Dermis microvascular lymphatic vessel endothelial cell (primary cell): Measurements from ENCODE around the gene CXCR4. TPM values are rescaled to one million over a fixed set of nuclear protein-coding genes. Genes with fewer than 3 reads are reported as not detected.
"Not testable (repeated sequence)": the region's sequence is repeated elsewhere in the genome, so short reads cannot be mapped to it uniquely, and the experiment has no call there.

Experiments
- DNase-seq, 2 donors: peaks; one replicate each; pipeline versions ENCODE4 v3.0.0 to v3.0.0-alpha.2; 2010; ENCODE audit warnings: low read depth in 2 of 2
- total RNA-seq: library from RNA; depleted of rRNA; stranded (reverse); fragments of >200 nt; gene quantifications from 2 replicates; pipeline ENCODE4 v1.2.1, GENCODE V29; 2014

The CXCR4 gene
- total RNA-seq, 1 donor from 2014 or later, result 37.0 TPM

DNA sequence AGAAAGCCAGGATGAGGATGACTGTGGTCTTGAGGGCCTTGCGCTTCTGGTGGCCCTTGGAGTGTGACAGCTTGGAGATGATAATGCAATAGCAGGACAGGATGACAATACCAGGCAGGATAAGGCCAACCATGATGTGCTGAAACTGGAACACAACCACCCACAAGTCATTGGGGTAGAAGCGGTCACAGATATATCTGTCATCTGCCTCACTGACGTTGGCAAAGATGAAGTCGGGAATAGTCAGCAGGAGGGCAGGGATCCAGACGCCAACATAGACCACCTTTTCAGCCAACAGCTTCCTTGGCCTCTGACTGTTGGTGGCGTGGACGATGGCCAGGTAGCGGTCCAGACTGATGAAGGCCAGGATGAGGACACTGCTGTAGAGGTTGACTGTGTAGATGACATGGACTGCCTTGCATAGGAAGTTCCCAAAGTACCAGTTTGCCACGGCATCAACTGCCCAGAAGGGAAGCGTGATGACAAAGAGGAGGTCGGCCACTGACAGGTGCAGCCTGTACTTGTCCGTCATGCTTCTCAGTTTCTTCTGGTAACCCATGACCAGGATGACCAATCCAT is 2.7 kb downstream of the CXCR4 start:
- no peak for DNase-seq

DNA sequence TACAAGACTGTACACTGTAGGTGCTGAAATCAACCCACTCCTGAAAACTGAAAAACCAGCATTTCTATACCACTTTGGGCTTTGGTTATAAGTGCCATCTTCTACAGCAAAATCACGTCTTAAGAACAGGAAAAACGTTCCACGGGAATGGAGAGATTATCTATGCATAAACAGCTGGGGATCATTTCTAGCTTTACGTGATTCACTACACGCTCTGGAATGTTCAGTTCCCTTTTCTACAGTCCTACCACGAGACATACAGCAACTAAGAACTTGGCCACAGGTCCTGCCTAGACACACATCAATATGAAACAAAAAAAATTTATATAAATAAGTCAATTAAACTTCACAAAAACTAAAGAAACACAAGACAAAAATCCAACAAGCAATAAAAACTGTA is 3.6 kb downstream of the CXCR4 start:
- DNase-seq, result no peak

DNA sequence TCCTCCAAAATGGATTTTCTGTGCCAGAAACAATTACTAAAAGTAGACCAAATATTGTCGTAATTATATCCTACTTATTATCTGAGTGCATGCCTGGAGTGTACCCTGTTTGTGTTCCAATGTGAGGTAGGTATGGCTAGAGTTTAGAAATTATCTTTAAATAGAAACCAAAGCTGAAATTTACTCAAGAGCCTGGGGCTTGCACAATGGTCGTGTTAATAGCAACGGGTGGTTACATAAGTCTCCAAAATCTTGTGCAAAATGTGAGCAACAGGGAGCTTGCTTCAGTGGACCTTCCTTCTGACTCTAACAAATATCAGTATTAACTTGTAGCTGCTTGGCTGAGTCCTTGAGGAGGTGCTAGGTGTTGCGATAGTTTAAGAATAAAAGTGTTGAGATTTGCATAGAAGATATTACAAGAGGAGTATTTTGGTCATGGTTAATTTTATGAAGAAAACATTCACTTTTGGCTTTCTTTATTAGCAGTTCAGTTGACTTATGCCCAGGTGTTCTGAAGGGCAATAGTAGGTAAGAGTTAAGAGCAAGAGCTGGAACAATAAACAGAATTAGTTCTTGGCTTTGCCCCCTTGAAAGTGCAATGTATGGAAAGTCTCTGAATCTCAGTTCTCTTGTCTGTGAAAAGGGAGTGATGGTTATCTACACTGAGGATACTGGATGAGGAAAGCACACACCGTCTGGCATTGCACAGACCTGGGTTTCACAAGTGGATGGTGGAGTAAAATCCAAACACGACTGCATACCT is 4.6 kb downstream of the CXCR4 start:
- DNase-seq, result no peak

DNA sequence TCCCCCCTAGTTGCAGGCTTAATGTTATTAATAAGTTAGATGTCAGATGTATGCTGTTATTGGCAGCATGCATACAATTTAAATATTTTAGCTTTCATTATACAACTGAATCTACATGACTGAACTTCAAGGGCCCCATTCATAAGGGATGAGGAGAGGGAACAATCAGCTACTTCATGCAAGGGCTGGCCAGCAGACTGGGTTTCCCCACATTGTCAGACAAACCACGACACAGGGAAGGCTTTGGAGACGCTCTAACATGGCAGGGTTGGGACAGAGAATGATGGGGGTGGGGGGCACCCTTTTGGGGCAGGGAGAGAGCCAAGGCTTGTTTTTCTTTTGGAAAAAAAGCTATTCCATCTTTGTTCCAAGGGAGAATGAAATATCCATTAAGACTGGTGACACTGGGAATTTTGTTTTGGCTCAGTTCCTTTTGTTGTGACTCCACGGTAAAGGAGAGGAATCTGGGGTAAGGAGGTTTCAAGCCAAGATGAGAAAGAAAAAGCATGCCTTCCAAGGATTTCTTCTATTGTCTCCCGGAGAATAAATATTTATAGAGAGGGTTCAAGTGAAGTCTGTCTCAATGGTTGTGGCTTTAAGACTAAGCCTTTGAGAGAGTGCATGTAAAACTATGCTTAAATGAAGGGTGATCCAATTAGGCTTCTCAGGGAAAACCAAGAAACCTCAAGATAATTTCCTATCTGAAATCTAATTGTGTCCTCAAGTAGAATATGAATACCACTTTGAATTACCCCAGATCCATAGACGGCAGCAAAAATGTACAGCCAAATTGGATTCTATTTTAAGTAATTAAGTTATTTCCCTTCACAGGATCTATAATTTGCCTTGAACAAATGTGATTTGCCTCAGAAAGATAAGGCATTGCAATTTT is 5.4 kb downstream of the CXCR4 start:
- no peak for DNase-seq

DNA sequence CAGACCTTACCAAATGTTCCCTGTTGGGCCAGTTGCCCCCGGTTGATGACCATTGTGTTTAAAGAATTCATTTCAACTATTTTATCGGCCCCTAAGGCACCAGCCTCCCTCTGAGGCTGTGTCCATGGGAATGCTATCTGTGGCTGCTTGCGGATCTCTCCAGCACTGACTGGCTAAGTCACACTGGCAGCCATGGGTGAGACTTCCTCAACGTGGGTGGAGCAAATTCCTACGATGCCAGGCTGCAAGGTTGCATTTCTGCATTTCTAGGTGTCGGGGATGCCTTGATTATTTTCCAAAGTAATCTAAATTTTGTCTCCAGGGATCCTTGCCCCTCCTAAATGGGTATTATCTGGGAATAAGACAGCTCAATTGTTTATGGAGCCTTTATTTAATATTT is 6.2 kb downstream of the CXCR4 start:
- DNase-seq, result no peak

DNA sequence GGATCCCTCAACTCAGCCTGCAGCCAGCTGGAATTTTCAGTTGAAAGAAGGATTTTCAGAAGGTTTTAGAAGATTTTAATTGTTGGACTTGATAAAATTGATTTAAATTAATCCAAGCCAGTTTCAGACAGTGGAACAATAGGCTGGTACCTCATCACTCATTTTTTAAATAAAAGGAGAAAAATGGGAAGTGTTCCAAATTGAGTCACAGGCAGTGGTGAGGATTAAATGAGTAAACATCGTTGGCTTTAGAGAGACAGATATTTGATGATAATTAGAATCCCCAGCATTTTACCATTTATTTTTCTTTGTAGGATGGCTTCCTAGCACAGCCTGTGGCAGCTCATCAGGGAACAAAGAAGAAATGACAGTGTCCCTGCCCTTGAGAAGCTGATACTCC is 7.4 kb downstream of the CXCR4 start:
- DNase-seq, result no peak

DNA sequence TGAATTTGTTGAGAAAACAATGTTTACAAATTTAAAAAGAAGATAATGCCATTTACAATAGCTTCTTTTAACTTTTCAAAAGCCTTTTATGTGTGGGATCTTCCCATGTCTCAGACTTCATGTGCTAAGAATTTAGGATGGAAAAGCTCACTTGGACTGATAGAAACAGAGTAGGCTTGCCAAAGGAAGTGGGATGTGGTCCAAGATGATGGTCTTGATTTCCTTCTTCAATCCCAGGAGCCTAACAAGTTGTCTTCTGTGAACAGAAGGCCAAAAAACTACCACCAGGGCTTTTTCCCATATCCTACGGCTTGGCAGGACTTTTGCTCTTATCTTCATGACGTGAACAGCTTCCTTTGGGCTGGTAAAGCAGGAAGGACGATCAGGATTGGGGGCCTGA is 9.5 kb downstream of the CXCR4 start:
- no peak for DNase-seq

DNA sequence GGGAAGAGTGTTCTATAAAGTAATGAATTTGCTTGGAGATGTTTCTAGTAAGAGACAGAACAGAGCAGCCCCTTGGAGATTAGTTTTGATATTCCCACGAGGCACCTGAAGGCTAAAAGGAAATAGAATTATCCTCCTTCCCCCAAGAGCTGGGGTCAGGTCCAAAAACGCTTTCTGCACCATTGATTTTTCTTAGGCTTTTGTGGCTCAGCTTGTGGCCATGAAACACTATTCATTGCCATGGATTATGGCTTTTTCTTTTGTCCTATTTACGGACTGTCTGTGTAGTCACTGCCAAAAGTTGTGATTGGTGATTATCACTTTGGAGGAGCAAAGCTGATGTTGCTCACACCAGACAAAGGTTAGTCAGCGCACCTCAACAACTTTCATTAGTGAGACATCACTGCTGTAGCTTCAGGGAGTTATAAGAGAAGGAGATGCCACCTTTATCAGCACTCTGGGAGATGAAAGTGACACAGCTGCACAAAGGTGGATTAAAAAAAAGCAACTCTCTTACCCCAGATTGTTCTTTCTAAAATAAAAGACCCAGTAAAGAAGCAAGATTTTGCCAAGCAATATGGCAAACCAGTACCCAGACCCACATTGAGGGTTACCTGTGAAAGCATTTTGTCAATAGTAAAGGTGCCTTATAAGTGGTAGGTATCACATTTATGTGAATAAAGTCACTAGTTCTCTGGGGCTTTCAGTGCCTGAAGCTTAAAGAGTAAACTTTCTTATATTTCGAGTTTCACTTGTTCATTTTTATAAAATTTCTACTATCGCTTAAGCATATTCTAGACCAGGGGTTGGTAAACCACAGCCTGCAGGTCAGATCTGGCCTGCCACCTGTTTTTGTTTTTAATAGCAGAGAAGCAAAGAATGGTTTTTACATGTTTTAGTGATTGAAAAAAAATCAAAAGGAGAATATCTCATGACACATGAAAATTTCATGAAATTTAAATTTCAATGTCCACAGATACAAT is 10.6 kb downstream of the CXCR4 start:
- DNase-seq, result no peak

DNA sequence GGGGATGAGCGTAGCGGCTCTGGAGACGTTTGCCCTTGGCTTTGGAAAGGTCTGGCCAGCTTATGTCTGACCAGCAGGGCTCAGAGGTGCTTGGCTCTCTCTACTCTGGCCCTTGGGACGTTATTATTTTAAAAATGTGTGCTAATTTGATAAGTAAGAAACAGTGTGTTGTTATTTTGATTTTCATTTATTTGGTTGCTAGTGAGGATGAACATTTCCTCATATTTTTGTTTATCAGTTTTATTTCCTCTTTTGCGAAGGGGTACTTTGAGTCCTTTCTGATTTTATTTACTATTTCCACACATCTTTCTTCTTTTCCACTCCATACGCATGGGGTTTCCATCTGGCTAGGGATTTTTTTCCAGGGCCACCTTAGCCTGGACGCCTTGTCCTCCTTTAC is 11.4 kb downstream of the CXCR4 start:
- DNase-seq, result no peak

DNA sequence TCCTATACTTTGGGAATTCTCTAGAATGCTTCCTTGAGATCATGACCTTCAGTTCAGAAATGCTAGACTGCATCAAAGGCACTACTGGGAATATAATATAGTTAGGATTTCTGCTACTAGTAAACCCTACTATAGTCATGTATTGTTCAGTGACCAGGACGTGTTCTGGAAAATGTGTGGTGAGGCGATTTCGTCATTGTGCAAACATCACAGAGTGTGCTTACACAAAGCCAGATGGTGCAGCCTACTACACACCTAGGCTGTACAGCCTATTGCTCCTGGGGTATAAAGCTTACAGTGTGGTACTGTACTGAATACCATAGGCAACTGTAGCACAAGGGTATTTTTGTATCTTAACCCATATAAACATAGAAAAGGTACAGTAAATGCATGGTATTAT is 13.0 kb downstream of the CXCR4 start:
- no peak for DNase-seq

DNA sequence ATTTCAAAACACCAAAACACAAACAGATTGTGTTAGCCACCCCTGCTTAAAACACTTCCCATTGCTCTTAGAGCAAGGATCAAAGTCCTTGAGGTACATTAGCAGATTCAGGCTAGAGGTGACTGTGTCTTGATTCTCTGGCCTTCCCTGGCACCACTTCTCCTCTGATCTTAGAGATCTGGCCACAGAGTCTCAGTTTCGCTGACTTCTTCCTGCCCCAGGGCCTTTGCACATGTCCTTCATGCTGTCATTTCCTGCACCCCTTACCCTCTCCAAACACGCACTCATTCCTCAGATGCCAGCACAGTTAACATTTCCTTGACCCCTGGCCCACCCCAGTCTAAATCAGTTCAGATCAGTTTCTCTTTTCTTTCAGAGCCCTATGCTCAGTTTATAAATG is 16.9 kb downstream of the CXCR4 start:
- no peak for DNase-seq

DNA sequence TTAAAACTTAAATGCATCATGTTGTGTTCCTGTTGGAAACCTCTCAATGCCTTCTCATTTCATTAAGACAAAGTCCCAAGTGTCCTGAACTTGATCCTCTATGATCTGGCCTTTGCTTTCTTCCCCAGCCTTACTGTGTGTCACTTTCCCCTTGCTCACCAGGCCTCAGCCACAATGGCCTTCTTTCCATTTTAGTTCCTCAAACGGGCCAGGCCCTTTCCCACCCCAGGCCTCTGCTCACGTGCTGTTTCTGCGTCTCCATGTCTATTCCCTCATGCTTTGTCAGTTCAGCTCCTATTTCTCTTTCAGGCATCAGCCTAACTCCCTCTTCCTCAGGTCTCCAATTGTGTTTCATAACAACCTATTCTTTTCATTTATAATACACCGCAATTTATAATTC is 19.5 kb downstream of the CXCR4 start:
- no peak for DNase-seq

DNA sequence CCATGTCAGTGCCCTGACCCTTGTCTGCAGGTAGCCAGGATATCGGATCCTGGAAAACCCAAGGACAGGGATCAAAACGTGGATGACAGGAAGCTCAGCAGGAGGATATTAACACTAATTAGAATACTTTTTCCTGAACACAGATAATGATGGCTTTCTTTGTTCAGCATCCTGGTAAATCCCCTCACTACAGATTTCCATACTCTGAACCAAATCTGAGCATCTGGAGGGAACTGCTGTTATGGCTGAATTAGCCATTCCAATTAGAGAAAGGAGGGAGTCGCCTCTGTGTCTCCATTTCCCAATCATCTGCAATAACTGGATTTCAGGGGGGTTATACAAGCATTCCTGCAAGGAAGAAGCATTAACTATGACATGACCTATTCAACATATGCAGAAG is 24.4 kb downstream of the CXCR4 start:
- DNase-seq, result no peak

DNA sequence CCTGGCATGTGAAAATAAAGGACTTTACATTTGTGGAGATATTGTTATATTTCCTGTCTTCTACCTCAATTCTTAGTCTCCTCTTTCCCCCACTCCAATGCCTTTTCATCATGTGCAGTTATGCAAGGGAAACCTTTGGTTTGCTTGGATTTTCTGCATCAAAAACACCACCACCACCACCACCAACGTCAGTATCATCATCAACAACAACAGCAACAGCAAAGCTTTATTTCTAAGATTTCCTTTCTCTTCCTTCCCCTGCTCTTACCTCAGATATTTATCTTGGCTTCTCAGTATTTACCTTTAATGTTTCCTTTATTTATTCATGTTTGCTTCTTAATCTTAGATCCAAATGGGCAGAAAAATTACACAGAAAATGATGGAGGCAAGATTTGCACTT is 26.1 kb downstream of the CXCR4 start:
- DNase-seq, result no peak

DNA sequence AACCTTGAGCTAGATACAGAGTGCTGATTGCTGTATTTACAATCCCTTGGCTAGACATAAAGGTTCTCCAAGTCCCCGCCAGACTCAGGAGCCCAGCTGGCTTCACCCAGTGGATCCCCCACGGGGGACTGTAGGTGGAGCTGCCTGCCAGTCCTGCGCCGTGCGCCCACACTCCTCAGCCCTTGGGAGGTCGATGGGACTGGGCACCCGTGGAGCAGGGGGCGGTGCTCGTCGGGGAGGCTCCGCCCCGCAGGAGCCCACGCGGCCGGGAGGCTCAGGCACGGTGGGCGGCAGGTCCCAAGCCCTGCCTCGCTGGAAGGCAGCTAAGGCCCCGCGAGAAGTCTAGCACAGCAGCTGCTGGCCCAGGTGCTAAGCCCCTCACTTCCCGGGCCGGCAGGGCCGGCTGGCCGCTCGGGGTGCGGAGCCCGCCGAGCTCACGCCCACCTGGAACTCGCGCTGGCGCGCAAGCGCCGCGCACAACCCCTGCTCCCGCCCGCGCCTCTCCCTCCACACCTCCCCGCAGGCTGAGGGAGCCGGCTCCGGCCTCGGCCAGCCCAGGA is 30.0 kb downstream of the CXCR4 start:
- DNase-seq, result not testable (repeated sequence)

DNA sequence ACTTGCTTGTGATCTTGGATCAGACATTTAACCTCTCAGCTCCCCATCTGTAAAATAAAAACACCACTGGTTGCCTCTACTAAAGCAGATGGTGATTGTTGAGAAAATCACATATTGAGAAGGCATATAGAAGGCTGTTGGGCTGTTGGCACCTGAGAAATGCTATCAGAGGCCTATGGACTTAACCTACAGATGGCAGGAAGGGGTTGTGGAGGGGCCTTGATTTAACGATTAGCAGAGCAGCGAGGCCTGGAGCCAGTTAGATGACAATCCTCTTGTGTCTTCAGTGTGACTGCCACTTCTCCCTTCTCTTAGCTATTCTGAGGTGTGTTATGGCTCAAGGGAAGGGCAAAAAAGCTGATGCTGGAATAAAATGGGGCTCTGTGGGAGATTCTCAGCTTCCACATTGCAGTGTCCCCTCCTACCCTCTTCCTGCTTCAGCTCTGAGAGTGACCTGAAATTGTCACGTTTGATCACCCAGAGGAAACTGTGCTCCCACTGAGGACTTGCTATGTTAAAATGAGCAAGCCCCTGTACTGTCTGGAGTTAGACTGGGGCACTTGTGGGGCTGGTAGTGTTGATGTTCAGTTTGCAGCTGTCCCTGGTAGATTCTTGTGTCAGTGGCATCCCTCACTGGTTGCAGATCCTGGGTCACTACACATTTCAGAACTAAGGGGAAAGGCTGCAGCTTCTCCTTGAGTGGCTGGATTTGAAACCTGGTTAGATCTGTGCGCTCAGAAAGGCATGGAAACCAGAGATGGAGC is 31.5 kb downstream of the CXCR4 start:
- no peak for DNase-seq

DNA sequence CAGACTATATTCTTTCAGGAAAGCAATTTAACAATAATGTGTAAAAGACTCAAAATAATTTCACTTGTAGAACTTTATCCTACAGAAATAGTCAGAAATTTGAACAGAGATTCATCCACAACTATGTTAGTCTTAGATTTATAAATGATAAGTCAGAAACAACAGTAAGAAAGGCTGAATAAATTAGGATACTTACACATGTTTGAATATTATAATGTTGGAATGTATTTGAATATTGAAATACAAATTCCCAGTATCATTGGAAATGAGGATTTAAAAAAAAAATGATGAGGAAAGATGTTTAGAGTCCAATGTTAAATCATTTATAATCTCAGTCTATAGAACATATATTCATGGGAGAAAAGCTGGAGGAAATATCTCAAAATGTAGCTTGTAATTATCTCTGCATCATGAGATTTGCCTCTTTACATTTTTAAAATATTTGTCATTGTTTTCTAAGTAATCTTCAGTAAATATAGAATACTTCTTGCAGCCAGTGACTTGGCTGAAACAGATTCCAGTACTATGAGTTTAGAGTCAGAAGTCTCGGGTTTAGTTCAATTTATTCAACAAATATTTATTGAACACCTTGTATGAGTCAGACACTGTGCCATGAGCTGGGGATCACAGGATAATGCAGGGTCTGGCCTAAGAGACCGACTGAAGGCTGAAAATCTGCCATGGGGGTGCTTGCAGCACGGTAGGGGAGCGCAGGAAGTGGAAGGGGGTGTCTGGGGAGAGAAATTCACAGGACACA is 32.3 kb downstream of the CXCR4 start:
- no peak for DNase-seq

DNA sequence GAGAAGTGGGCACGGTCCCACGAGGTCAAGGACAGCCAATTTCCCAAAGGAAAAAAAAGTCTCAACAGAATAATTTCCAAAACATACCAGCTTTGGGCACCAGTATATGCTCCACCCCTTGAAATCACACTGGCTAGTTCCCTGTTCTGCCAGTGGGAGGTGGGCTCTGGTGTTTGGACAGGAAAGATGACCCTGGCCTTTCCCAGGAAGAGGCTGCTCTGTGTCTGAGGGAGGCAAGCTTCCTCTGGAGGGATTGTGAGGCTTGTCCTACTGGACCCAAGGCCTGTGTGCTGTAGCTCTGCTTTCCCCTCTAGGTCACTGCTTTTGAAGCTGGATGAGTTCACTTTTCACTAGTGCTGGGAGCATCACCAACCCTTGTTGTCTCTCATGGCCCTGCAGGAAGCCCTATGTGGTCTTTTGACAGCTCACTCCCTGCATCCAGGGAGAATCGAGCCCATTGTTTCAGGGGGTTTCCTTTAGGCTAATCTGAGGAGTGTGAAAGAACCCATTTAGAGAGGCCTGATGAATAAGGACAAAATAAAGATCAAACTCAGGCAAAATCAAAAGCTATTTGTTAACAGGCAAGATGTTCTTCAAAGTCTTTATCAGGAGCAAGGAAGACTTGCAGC is 36.3 kb downstream of the CXCR4 start:
- DNase-seq, result no peak

DNA sequence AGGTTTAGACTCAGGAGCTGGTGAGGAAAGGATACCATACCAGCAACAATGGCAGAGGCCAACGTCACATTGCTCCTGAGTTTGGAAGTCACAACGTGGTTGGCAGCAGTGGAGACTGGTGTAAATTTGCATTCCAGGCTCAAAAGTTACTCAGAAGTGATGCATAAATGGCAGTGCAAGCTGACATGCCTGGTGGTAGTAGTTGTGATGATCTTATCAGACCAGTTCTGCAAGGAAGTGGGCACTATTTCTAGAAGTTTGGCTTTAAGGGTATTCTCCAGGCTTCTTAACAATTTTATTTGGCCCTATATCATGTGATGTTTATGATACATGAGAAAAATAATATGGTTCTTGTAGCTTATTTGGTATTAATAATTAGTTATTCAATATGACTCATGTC is 37.8 kb downstream of the CXCR4 start:
- no peak for DNase-seq
